SK-N-SH (cell line): ENCODE data around the gene HRK. TPM values are rescaled to one million over a fixed set of nuclear protein-coding genes. Genes with fewer than 3 reads are reported as not detected.
A peak's percentile ranks its signal among the peaks of the same experiment; 100 is the strongest.

ENCODE experiments used
- CTCF ChIA-PET: fragments of 300-600, 350-600 bp; formaldehyde crosslinking; extraction: SDS; loops from one replicate; lab custom pipeline; 2021; lab: Yijun Ruan, JAX
- POLR2A ChIA-PET: fragments of 350-600 bp; sonication (Branson Sonifier 250); formaldehyde crosslinking; extraction: SDS; loops from one replicate; lab custom pipeline; 2020; ENCODE audit warnings: antibody characterized with exemption, inconsistent platforms; lab: Yijun Ruan, JAX
- DNase-seq: peaks from one replicate; pipeline ENCODE4 v3.0.0; 2012
- H2AFZ ChIP-seq: fragments of 200-600 bp; sonication (generic); 2 replicates; pipeline ENCODE4 v1.8.1; 2016; ENCODE audit warnings: antibody characterized with exemption, mild to moderate bottlenecking, low read depth
- H3F3A ChIP-seq: fragments of 200-600 bp; sonication (generic); replicated peaks from 2 replicates; pipeline ENCODE3; 2016; ENCODE audit warnings: antibody characterized with exemption, mild to moderate bottlenecking; ENCODE audit not compliant: insufficient read depth
- H3K27ac ChIP-seq, 2 experiments: fragments of 200-500 bp in 1 of 2; fragments of 200-600 bp in 1 of 2; sonication (Bioruptor generic) in 1 of 2; sonication (generic), shearing (Covaris generic) in 1 of 2; 2 replicates each; pipeline versions ENCODE4 v1.5.1 to v1.6.1; 2014 to 2016; ENCODE audit warnings: low read depth in 2 of 2, inconsistent platforms in 1 of 2, low read length in 1 of 2, mild to moderate bottlenecking in 1 of 2, mixed read lengths in 1 of 2
- H3K27me3 ChIP-seq: fragments of 200-600 bp; sonication (generic), shearing (Covaris generic); 2 replicates; pipeline ENCODE4 v1.6.1; 2016; ENCODE audit warnings: mixed run types; ENCODE audit not compliant: insufficient read depth
- H3K36me3 ChIP-seq, 2 experiments: fragments of 200-500 bp in 1 of 2; fragments of 200-600 bp in 1 of 2; sonication (Bioruptor generic) in 1 of 2; sonication (generic) in 1 of 2; replicated peaks in 1 of 2; 2 replicates each; pipeline versions ENCODE3 to v1.5.1; 2014 to 2016; ENCODE audit warnings: low read length in 1 of 2, mild to moderate bottlenecking in 1 of 2; ENCODE audit not compliant: insufficient read depth in 2 of 2, control insufficient read depth in 1 of 2
- H3K4me1 ChIP-seq, 2 experiments: fragments of 200-500 bp in 1 of 2; fragments of 200-600 bp in 1 of 2; sonication (Bioruptor generic) in 1 of 2; sonication (generic), shearing (Covaris generic) in 1 of 2; 2 replicates each; pipeline versions ENCODE4 v1.5.1 to v1.6.1; 2014 to 2016; ENCODE audit warnings: low read depth in 1 of 2, low read length in 1 of 2, mixed run types in 1 of 2; ENCODE audit not compliant: insufficient read depth in 2 of 2, control insufficient read depth in 1 of 2
- H3K4me2 ChIP-seq: fragments of 200-600 bp; sonication (generic), shearing (Covaris generic); 2 replicates; pipeline ENCODE4 v1.6.1; 2017; ENCODE audit warnings: mixed run types
- H3K4me3 ChIP-seq, 2 experiments: fragments of 200-500 bp in 1 of 2; fragments of 200-600 bp in 1 of 2; sonication (Bioruptor generic) in 1 of 2; sonication (generic), shearing (Covaris generic) in 1 of 2; 2 replicates each; pipeline versions ENCODE4 v1.5.1 to v1.8.1; 2014 to 2016; ENCODE audit warnings: low read depth in 2 of 2, inconsistent platforms in 1 of 2, low read length in 1 of 2, mild to moderate bottlenecking in 1 of 2, mixed read lengths in 1 of 2, moderate library complexity in 1 of 2
- H3K79me2 ChIP-seq: fragments of 200-600 bp; sonication (generic); 2 replicates; pipeline ENCODE4 v1.8.1; 2017; ENCODE audit warnings: mild to moderate bottlenecking; ENCODE audit not compliant: insufficient read depth
- H3K9ac ChIP-seq: fragments of 200-600 bp; sonication (generic); 2 replicates; pipeline ENCODE4 v1.6.1; 2017; ENCODE audit warnings: mixed run types
- H3K9me2 ChIP-seq: fragments of 200-600 bp; sonication (generic); 2 replicates; pipeline ENCODE4 v1.6.1; 2017; ENCODE audit warnings: mixed run types
- H3K9me3 ChIP-seq: fragments of 200-600 bp; sonication (generic); 2 replicates; pipeline ENCODE4 v1.6.1; 2017; ENCODE audit warnings: mixed run types, mild to moderate bottlenecking, moderate library complexity
- H4K20me1 ChIP-seq: fragments of 200-600 bp; sonication (generic); 2 replicates; pipeline ENCODE4 v1.6.1; 2017; ENCODE audit warnings: mild to moderate bottlenecking, mixed run types; ENCODE audit not compliant: insufficient read depth
- ELF1 ChIP-seq: IDR thresholded peaks from 2 replicates; pipeline ENCODE4 v1.4.0; 2012
- FOXJ3 ChIP-seq: sonication (generic); formaldehyde crosslinking; IDR thresholded peaks from 2 replicates; pipeline ENCODE4 v1.5.1; 2020; ENCODE audit warnings: mild to moderate bottlenecking, missing genetic modification reagents
- FOXM1 ChIP-seq: IDR thresholded peaks from 2 replicates; pipeline ENCODE4 v1.4.0; 2012; ENCODE audit warnings: low read depth, mild to moderate bottlenecking
- JUND ChIP-seq: IDR thresholded peaks from 2 replicates; pipeline ENCODE4 v1.4.0; 2012
- NFIC ChIP-seq: IDR thresholded peaks from 2 replicates; pipeline ENCODE4 v1.4.0; 2012; ENCODE audit warnings: borderline replicate concordance
- NRF1 ChIP-seq: IDR thresholded peaks from 2 replicates; pipeline ENCODE4 v1.6.1; 2012; ENCODE audit warnings: low read depth, mild to moderate bottlenecking, low read length
- POLR2AphosphoS5 ChIP-seq: IDR thresholded peaks from 2 replicates; pipeline ENCODE4 v1.6.1; 2012; ENCODE audit warnings: low read depth, low read length
- RFX5 ChIP-seq: IDR thresholded peaks from 2 replicates; pipeline ENCODE4 v1.6.1; 2012; ENCODE audit warnings: mild to moderate bottlenecking, improper control_type of control experiment, low read length
- SIN3A ChIP-seq: IDR thresholded peaks from 2 replicates; pipeline ENCODE4 v1.6.1; 2012; ENCODE audit warnings: low read depth, mild to moderate bottlenecking, low read length, moderate library complexity, borderline replicate concordance
- TEAD4 ChIP-seq: IDR thresholded peaks from 2 replicates; pipeline ENCODE4 v1.4.0; 2012; ENCODE audit warnings: mild to moderate bottlenecking, borderline replicate concordance; ENCODE audit not compliant: insufficient read depth
- WGBS: methylation state at CpG from one replicate; pipeline ENCODE4 v1.1.6; 2017; ENCODE audit warnings: low lambda C conversion rate; 5-methylcytosine and 5-hydroxymethylcytosine counted together
- polyA plus RNA-seq, 3 experiments: library from polyadenylated mRNA; depleted of rRNA; stranded (reverse); fragments of >200 nt; gene quantifications; 2 replicates each; pipeline ENCODE4 v1.2.3, GENCODE V29; 2012
- TF ChIP-seq, protein P1 (sequence below): IDR thresholded peaks from 2 replicates; pipeline ENCODE4; 2012

The HRK gene
- polyA plus RNA-seq, 1 of the 3 experiments (the other 2 are of a cell fraction), result 0.02 TPM

DNA sequence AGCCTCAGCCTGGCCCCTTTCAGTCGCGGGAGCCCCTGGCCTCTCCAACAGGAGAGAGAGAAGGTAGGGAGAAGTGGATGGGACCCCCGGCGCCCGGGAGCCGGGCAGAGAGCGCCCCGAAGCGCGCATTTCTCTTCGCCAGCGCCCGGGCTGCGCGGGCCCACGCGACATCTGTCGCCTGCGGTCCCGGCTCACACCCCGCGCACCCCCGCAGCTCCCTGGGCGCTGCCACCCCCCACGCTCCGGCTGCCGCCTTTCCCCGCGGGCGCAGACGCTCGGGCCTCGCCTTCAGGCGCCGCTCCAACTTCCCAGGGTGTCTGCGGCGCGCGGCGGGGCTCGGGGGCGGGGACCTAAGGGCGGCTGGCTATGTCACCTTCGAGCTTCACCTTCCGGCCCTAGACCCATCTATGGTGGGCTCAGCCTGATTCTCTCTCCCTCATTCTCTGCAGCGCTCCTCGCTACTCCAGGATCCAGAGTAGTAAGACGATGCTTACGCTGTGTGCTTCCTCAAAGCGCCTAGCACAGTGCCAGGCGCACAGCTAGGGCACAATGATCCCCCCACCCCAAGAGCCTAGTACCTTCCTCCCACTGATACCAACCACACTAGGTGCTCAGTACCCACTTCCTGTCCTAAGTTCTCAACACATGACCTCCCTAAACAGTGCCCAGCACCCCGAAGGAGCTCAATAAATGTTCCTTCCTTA is 1.6 kb downstream of the HRK start:
- peak overlapping the region; percentile 79 for H3K4me2 ChIP-seq
- ChIA-PET CTCF (interaction anchor here (0.9 to 1.7 kb wide), 3 partner anchors 9 to 171 kb away, joined by 3 to 7 read pairs (median 5); no protein-coding TSS in a partner anchor), POLR2A (interaction anchor here (1.2 kb wide), 1 partner anchor 60 kb away, joined by 3 read pairs; no protein-coding TSS in a partner anchor)
- H3K36me3 ChIP-seq, result no peaks in the 10 kb centered on the region
- H3K27ac ChIP-seq, result no peak overlapping the region
- H3K4me1 ChIP-seq, result peaks cover 0 to 15% of the 10 kb centered on the region in 2 experiments; a peak in 1 of 4 replicates
- WGBS, result 4% methylated on average over 32 of the region's 52 CpGs
- H4K20me1 ChIP-seq, result 0 out of 2 replicates have a peak, but pooled peaks cover 6% of the 10 kb centered on the region
- H2AFZ ChIP-seq, result 0 out of 2 replicates have a peak overlapping the region, but pooled peaks have one; percentile 46
- H3K9me3 ChIP-seq, result no peaks in the 10 kb centered on the region
- peaks cover 50% of the 10 kb centered on the region for H3K27me3 ChIP-seq
- no peaks in the 10 kb centered on the region for H3K79me2 ChIP-seq
- no peak overlapping the region for H3K9ac ChIP-seq
- no peaks in the 10 kb centered on the region for H3K9me2 ChIP-seq
- DNase-seq, result peak; percentile 51
- H3F3A ChIP-seq, result no peaks in the 10 kb centered on the region
- TF ChIP-seq SIN3A (no peak), NRF1 (no peak), RFX5 (no peak), FOXM1 (no peak), NFIC (no peak), ELF1 (no peak), POLR2AphosphoS5 (no peak)
- TF ChIP-seq, protein P1, sequence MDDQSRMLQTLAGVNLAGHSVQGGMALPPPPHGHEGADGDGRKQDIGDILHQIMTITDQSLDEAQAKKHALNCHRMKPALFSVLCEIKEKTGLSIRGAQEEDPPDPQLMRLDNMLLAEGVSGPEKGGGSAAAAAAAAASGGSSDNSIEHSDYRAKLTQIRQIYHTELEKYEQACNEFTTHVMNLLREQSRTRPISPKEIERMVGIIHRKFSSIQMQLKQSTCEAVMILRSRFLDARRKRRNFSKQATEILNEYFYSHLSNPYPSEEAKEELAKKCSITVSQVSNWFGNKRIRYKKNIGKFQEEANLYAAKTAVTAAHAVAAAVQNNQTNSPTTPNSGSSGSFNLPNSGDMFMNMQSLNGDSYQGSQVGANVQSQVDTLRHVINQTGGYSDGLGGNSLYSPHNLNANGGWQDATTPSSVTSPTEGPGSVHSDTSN, result no peak
- peak overlapping the region; percentile 33 to 51 for H3K4me3 ChIP-seq

DNA sequence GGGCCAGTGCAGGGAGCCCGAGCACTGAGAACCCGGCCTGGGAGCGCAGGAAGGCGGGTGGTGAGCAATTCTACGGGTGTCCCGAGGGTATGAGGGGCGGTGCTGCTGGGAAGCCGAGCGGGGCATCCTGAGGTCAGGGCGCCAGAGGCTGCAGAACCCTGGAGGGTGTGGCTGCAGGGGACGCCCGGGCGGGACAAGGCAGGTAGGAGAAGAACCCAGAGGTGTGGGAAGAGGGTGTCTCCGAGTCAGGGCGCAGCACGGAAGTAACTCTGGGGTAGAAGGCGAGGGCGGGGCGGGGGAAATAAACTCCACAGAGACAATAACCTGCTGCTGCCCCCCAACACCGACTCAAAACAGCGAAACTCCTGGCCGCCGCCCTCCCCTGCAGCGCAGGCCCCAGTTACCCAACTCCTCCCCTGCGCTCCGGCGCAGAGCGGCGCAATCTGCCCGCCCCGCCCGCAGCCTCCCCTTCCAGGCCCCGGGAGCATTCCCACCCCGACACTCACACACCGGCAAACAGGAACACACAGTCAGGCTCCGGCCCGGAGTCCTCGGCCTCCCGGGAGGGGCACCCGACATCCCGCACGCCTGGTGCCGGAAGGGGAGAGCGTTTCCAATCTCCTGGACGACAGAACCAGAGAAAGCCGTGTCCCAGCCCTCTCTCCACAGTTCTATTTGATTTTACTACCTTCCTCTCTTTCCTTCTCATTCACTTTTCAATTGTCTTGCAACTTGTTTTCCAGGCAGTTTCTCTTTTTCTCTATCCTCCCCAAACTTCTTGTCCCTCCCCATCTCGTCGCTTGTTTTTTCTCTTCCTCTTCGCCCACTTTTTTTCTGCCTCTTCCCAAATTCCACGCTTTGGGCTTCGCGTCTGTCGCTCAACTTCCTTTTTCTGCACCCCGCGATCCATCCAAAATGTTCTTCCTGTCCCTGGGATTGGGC is 2.4 kb downstream of the HRK start:
- Histone ChIP-seq H3K4me2 (peak overlapping the region; percentile 79), H3K36me3 (no peaks in the 10 kb centered on the region), H3K4me1 (peaks cover 0 to 15% of the 10 kb centered on the region in 2 experiments; a peak in 1 of 4 replicates), H4K20me1 (0 out of 2 replicates have a peak, but pooled peaks cover 6% of the 10 kb centered on the region), H3K27ac (no peak overlapping the region), H3F3A (no peaks in the 10 kb centered on the region), H3K27me3 (peaks cover 50% of the 10 kb centered on the region), H3K4me3 (peak overlapping the region; percentile 33 to 51), H3K9ac (no peak overlapping the region), H3K9me3 (no peaks in the 10 kb centered on the region), H3K9me2 (no peaks in the 10 kb centered on the region), H3K79me2 (no peaks in the 10 kb centered on the region), H2AFZ (0 out of 2 replicates have a peak overlapping the region, but pooled peaks have one; percentile 46)
- ChIA-PET CTCF (interaction anchor here (3.2 kb wide), 1 partner anchor 16 kb away, joined by 16 read pairs; no protein-coding TSS in a partner anchor), POLR2A (no interaction called here)
- peak; percentile 62 for DNase-seq
- WGBS, result 20% methylated on average over 29 of the region's 55 CpGs
- TF ChIP-seq FOXJ3 (CRISPR knock-in tag), result no peak
- TF ChIP-seq TEAD4, result no peak
- no peak for TF ChIP-seq JUND
